HUDEP-2 (cell line): ENCODE results near the gene BTNL8.
A peak's percentile ranks its signal among the peaks of the same experiment; 100 is the strongest.

Source experiments
- DNase-seq, 76 experiments: peaks; one replicate each; lab custom pipeline; 2025; ENCODE audit not compliant: unreplicated experiment in 76 of 76; lab: John Stamatoyannopoulos, UW

The BTNL8 gene

GRCh38 chr5:180950291-180950949 lies 51.5 kb downstream of the BTNL8 start:
- DNase-seq: no peak

GRCh38 chr5:180959661-180960060 lies 60.7 kb downstream of the BTNL8 start:
- DNase-seq: no peak

DNA sequence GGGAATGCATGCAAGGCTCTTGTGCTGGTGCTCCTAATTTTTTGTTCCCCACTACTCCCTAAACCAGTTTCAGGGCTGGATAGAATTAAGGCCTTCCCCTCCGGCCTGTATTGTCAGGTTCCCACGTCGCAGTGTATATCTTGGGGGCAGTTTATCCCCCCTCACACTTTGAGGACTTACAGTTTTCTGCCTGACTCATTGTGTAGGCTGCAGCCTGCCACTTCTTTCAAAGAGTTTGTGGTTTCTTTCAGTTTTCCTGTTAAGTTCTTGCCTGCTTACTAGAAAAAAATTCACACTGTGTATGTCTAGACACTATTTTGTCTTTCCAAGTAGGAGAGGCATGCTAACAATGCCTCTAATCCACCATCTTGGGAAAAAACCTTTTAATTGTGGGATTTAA lies 61.2 kb downstream of the BTNL8 start:
- DNase-seq: no peak

DNA sequence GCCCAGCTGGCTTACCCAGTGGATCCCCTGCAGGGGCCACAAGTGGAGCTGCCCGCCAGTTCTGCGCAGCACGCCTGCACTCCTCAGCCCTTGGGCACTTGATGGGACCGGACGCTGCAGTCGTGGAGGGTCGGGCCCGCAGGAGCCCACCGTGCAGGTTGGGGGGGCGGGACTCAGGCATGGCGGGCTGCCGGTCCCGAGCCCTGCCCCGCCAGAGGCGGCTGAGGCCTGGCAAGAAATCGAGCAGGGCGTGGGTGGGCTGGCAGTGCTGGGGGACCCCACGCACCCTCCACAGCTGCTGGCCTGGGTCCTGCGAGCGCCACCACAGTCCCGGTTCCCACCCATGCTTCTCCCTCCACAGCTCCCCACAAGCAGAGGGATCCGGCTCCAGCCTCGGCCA lies 70.4 kb downstream of the BTNL8 start:
- DNase-seq: no peak

DNA sequence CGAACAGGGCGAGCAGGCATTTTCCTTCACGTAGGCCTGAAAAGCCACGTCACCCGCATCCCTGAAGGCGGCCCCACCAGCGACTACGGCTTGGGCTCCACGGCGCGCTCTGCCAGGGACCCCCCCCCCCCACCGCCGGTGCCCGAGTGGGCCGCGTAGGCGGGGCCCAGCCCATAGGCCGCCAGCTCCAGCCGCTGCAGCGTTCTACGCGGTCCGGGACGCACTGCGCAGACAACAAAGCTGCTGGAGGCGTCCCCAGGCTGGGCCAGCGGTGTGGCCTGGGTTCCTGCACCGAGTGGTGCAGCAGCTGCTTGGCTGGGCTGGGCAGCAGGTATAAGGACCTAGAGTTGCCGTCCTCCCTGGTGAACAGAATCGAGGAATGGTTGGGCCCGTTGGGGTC lies 71.4 kb downstream of the BTNL8 start:
- no peak for DNase-seq

- no peak for DNase-seq
These were observed 71.9 kb downstream of the BTNL8 start for GRCh38 chr5:180970875-180971274.

DNA sequence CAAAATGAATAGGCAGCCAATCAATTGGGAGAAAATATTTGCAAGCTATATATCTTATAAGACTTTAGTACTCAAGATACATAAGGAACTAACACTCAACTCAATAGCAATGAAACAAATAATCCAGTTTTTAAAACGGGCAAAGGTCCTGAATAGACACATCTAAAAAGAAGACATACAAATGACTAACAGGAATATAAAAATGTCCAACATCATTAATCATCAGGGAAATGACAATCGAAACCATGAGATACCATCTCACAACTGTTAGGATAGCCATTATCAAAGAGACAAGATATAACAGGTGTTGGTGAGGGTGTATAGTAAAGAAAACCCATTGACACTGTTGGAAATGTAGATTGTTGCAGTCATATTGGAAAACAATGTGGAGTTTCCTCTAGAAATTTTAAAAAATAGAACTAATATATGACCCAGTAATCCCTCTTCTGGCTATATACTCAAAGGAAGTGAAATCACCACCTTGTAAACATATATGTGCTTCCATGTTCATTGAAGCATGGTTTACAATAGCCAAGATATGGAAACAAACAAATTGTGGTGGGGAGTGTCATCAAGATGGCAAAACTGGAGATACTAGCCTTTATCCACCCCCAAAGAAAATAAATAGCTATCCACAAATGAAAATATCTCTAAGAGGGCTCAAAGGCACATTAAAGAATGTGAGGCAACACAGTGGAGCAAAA lies 75.8 kb downstream of the BTNL8 start:
- no peak for DNase-seq

DNA sequence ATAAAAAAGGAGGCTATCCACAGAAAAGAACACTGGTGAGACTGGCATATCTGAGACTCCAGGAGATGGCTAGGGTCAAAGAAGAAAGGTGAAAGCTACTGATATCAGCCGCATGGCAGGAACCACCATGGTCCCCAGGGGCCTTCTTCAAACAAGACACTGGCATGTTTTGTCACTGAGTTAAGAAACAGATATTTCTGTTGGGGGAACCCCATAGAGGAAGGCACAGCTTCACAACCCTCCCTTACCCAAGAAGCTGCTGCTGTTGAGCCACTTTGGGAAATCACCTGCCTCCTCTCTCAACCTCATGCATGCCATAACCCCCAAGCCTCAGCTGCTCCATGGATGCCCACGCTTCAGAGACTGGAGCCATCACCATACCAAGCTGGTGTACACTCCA lies 76.4 kb downstream of the BTNL8 start:
- DNase-seq: no peak

GRCh38 chr5:180976518-180976917 lies 77.6 kb downstream of the BTNL8 start:
- peak in 15 of 76 experiments; percentile 0 to 42 (median 7) for DNase-seq

- no peak for DNase-seq
These were observed 78.9 kb downstream of the BTNL8 start for GRCh38 chr5:180977852-180978251.

DNA sequence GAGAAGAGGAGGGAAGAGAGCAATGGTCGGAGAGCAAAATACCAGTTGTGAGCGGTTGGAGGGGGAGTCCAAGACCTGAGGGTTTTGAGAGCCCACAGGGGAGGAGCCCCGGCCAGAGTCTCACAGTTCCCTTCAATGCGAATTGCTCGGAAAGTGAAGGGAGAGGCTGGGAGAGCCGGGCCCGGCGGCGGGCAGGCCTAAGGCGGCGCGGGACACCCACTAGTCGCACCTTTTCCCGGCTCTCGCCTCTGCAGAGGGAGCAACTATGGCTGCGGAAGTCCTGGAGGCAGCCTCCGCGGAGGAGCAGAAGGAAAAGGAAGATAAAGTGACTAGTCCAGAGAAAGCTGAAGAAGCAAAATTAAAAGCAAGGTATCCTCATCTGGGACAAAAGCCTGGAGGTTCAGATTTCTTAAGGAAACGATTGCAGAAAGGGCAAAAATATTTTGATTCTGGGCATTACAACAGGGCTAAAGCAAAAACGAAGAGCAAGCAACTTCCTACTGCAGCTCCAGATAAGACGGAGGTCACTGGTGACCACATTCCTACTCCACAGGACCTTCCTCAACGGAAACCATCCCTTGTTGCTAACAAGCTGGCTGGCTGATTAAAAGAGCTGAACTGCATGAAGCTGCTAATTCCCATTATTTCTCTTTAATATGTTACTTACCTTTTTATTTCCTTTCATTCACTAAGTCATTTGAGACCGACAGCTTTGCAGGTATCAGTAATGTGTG lies 83.2 kb downstream of the BTNL8 start:
- DNase-seq: no peak

DNA sequence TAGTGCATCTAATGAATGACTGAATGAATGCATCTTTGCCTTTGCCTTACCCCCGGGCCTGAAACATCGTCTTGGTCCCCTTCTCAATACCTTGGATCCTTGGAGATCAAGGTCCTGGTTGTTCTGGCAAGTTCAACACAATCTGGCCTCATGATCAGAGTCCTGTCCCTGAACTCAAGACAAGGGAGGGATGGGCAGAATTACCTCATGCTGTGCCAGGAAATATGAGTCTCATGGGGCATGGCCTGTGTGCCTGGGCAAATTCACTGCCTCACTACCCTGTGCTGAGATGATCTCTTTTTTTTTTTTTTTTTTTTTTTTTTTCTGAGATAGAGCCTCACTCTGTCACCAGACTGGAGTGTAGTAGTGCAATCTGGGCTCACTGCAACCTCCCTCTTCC lies 89.1 kb downstream of the BTNL8 start:
- no peak for DNase-seq

DNA sequence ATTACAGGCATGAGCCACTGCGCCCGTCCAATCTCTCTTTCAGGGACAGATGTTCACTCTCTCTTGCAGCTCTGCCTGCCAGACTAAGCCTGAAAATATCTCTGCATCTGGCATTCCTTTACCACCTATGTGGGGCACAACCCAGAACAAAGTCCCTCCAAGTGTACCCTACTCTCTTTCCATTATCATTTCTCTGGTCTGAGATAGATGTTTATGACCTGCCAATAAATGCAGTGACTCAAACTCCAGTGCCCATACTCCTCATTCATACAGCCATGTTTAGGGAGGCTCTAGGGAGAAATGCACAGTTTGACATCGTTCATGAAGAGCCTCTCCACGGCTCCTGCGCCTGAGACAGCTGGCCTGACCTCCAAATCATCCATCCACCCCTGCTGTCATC lies 89.6 kb downstream of the BTNL8 start, which contains the start of gene BTNL3:
BTNL3 (plus strand) TSS at position 255 of the 400 bp plus-strand sequence. CDS start 183 bp downstream, outside the sequence.
- DNase-seq: no peak

- DNase-seq: no peak
These were observed 91.3 kb downstream of the BTNL8 start for GRCh38 chr5:180990086-180990881.

DNA sequence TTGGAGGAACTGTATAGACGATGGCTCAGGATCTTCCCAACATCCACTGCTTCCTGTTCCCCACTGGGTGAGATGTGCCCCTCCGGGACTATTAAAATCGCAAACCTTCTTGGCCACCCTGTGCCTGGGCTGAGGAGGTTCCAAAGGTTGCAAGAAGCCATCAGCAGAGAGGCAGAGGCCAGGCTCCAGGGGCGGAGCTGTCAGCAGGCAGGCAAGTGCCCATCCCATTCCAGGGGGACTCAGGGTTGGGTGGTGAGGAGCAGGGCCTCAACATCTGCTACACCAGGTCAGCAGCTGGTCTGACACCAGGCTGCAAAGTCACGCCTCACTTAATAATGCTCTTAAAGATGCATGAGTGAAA lies 91.9 kb downstream of the BTNL8 start:
- DNase-seq: no peak
